CD14-positive monocyte (primary cell): ENCODE results near the gene FMNL3. TPM values are rescaled to one million over a fixed set of nuclear protein-coding genes. Genes with fewer than 3 reads are reported as not detected.

Experiments used
- DNase-seq, 3 donors: peaks; one replicate each; pipeline ENCODE4 v3.0.0-alpha.2; 2011 to 2022
- H2AFZ ChIP-seq: 2 replicates; pipeline ENCODE4 v1.6.0; 2012; ENCODE audit warnings: mild to moderate bottlenecking, low read depth, low read length, inconsistent platforms; ENCODE audit not compliant: insufficient read depth, poor library complexity, severe bottlenecking
- H3K27ac ChIP-seq, 2 donors: 1 replicate in 1 of 2; 2 replicates in 1 of 2; pipeline ENCODE4 v1.5.1; 2012 to 2013; ENCODE audit warnings: low read length in 2 of 2, control low read depth in 1 of 2, inconsistent platforms in 1 of 2, low read depth in 1 of 2, mild to moderate bottlenecking in 1 of 2
- H3K27me3 ChIP-seq, 2 donors: one replicate each; pipeline versions ENCODE4 v1.6.0 to v1.6.1; 2011 to 2013; ENCODE audit warnings: low read length in 2 of 2; ENCODE audit not compliant: control insufficient read depth in 2 of 2, insufficient read depth in 2 of 2
- H3K36me3 ChIP-seq, 2 donors: replicated peaks in 1 of 2; 1 replicate in 1 of 2; 2 replicates in 1 of 2; pipeline versions ENCODE4 v1.5.1 to v1.6.1; 2012 to 2013; ENCODE audit warnings: low read length in 2 of 2, control low read depth in 1 of 2, inconsistent platforms in 1 of 2, mild to moderate bottlenecking in 1 of 2; ENCODE audit not compliant: insufficient read depth in 2 of 2, control insufficient read depth in 1 of 2
- H3K4me1 ChIP-seq, 2 donors: 1 replicate in 1 of 2; 2 replicates in 1 of 2; pipeline versions ENCODE4 v1.5.1 to v1.6.1; 2012 to 2013; ENCODE audit warnings: low read length in 2 of 2, control low read depth in 1 of 2, inconsistent platforms in 1 of 2, mild to moderate bottlenecking in 1 of 2, moderate library complexity in 1 of 2; ENCODE audit not compliant: insufficient read depth in 2 of 2, control insufficient read depth in 1 of 2
- H3K4me2 ChIP-seq: replicated peaks from 2 replicates; pipeline ENCODE3; 2012; ENCODE audit warnings: low read length, moderate library complexity, mild to moderate bottlenecking; ENCODE audit not compliant: poor library complexity, severe bottlenecking; ENCODE audit errors: extremely low read depth
- H3K4me3 ChIP-seq, 3 experiments: fragments of 200-600 bp in 1 of 3; sonication (generic) in 1 of 3; replicated peaks in 1 of 3; 1 replicate in 2 of 3; 2 replicates in 1 of 3; pipeline ENCODE4 v1.5.1; 2011 to 2013; ENCODE audit warnings: low read length in 3 of 3, mild to moderate bottlenecking in 3 of 3, control low read depth in 2 of 3, low read depth in 2 of 3, inconsistent platforms in 1 of 3, moderate library complexity in 1 of 3
- H3K79me2 ChIP-seq: 2 replicates; pipeline ENCODE4 v1.6.0; 2012; ENCODE audit warnings: mild to moderate bottlenecking, control low read depth, inconsistent platforms, low read length, moderate library complexity; ENCODE audit not compliant: insufficient read depth
- H3K9ac ChIP-seq: 2 replicates; pipeline ENCODE4 v1.6.0; 2017; ENCODE audit warnings: low read length, mild to moderate bottlenecking; ENCODE audit not compliant: insufficient read depth, poor library complexity, severe bottlenecking
- H3K9me3 ChIP-seq, 2 donors: replicated peaks in 1 of 2; 1 replicate in 1 of 2; 2 replicates in 1 of 2; pipeline versions ENCODE4 v1.5.1 to v1.6.1; 2012 to 2013; ENCODE audit warnings: low read length in 2 of 2, control low read depth in 1 of 2; ENCODE audit not compliant: control insufficient read depth in 1 of 2, insufficient read depth in 1 of 2
- H4K20me1 ChIP-seq: 2 replicates; pipeline ENCODE4 v1.6.0; 2012; ENCODE audit warnings: mild to moderate bottlenecking, low read length, control low read depth, moderate library complexity; ENCODE audit not compliant: insufficient read depth
- H3K27ac Mint-ChIP-seq, 7 donors: one replicate each; pipeline ENCODE4 v1.8.0; 2020; ENCODE audit warnings: mild to moderate bottlenecking in 7 of 7, mixed read lengths in 7 of 7, moderate library complexity in 6 of 7, inconsistent platforms in 2 of 7
- H3K27me3 Mint-ChIP-seq, 3 donors: one replicate each; pipeline ENCODE4 v1.8.0; 2021 to 2022; ENCODE audit warnings: low read depth in 3 of 3, mild to moderate bottlenecking in 3 of 3, mixed read lengths in 3 of 3, moderate library complexity in 3 of 3, inconsistent platforms in 1 of 3
- H3K36me3 Mint-ChIP-seq, 2 donors: one replicate each; pipeline ENCODE4 v1.8.0; 2020; ENCODE audit warnings: mixed read lengths in 2 of 2, inconsistent platforms in 1 of 2, mild to moderate bottlenecking in 1 of 2
- H3K4me1 Mint-ChIP-seq: one replicate; pipeline ENCODE4 v1.8.0; 2020; ENCODE audit warnings: mild to moderate bottlenecking, mixed read lengths
- H3K4me3 Mint-ChIP-seq, 2 donors: one replicate each; pipeline ENCODE4 v1.8.0; 2020; ENCODE audit warnings: mild to moderate bottlenecking in 2 of 2, mixed read lengths in 2 of 2, moderate library complexity in 1 of 2
- H3K9me3 Mint-ChIP-seq, 7 donors: one replicate each; pipeline ENCODE4 v1.8.0; 2020 to 2022; ENCODE audit warnings: mixed read lengths in 7 of 7, mild to moderate bottlenecking in 6 of 7, moderate library complexity in 6 of 7, inconsistent platforms in 2 of 7
- WGBS: methylation state at CpG from one replicate; pipeline ENCODE4 v1.1.5; 2013; ENCODE audit warnings: missing lambda C conversion rate; ENCODE audit not compliant: insufficient coverage; 5-methylcytosine and 5-hydroxymethylcytosine counted together
- intact Hi-C, 2 donors: fragments of 100-400 bp; cut with micrococcal nuclease; formaldehyde crosslinking; loops; one replicate each; pipeline versions ENCODE4 v1.15.0 to v1.15.1; 2023
- polyA plus RNA-seq, 3 donors: library from polyadenylated mRNA; depleted of rRNA in 1 of 3; unstranded in 2 of 3; stranded (reverse) in 1 of 3; fragments of 300-500 nt in 2 of 3; fragments of >200 nt in 1 of 3; fragmentation: Illumina TruSeq in 2 of 3; gene quantifications; 1 replicate in 2 of 3; 2 replicates in 1 of 3; pipeline ENCODE4 v1.2.3, GENCODE V29; 2012 to 2021
- TF ChIP-seq, protein P1 (sequence below): fragments of 200-600 bp; IDR thresholded peaks from one replicate; pipeline ENCODE4 v1.8.0; 2022; ENCODE audit warnings: antibody characterized with exemption, mild to moderate bottlenecking

FMNL3 gene
- polyA plus RNA-seq, 3 donors, result 1.5 to 5.4 (median 1.7) TPM

DNA sequence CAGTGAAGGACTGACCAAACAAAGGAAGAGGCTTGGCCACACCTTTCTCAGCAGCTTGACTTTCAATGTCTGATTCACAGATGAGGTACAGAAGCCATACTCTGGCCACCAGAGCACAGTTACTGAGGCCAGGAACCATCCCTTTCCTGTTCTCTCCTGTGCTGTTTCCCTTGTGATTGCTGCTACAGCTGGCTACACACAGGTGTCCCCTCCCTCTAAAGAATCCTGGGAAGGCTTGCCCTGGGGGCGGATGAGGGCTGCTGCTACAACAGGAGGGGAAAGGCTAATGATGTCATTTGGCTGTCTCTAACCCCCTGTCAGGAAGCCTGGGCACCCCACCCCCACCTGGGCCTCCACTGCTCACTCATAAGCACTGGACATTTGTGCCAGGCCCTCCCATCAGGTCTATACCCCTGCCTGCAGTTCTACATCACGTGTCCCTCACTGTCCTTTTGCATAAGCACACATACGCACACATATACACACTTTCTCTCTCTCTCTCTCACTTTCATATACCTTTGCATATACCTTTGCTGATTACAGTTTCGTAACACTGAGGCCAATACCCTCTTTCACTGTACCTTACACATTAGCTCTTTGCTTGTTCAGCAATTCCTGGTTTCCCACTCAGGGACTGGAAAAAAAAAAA lies 42.5 kb downstream of the FMNL3 start:
- Histone ChIP-seq H3K9ac (no peak overlapping the region), H3K4me3 (no peak overlapping the region), H3K36me3 (peaks cover 0 to 2% of the 10 kb centered on the region in 2 donors), H3K4me2 (no peak overlapping the region), H3K27ac (no peak overlapping the region), H3K4me1 (peaks cover 45 to 51% of the 10 kb centered on the region in 2 donors), H4K20me1 (no peaks in the 10 kb centered on the region), H3K9me3 (no peaks in the 10 kb centered on the region), H3K27me3 (no peaks in the 10 kb centered on the region), H2AFZ (no peak overlapping the region), H3K79me2 (no peaks in the 10 kb centered on the region)
- H3K36me3 Mint-ChIP-seq, result peaks cover 8 to 25% of the 10 kb centered on the region in 2 donors
- peaks cover 0 to 3% (median 0%) of the 10 kb centered on the region in 7 donors for H3K9me3 Mint-ChIP-seq
- peaks cover 58% of the 10 kb centered on the region for H3K4me1 Mint-ChIP-seq
- no peak overlapping the region for H3K4me3 Mint-ChIP-seq
- DNase-seq, result no peak
- H3K27me3 Mint-ChIP-seq, result peaks cover 0 to 6% (median 1%) of the 10 kb centered on the region in 3 donors
- WGBS, result 91% methylated on average over 3 of the region's 4 CpGs
- intact Hi-C loops, result loop anchor here (5.0 kb wide), 2 partner anchors 33 to 43 kb away; partner anchors contain the start of gene FMNL3 (in 1 of the 2)
- TF ChIP-seq, protein P1, sequence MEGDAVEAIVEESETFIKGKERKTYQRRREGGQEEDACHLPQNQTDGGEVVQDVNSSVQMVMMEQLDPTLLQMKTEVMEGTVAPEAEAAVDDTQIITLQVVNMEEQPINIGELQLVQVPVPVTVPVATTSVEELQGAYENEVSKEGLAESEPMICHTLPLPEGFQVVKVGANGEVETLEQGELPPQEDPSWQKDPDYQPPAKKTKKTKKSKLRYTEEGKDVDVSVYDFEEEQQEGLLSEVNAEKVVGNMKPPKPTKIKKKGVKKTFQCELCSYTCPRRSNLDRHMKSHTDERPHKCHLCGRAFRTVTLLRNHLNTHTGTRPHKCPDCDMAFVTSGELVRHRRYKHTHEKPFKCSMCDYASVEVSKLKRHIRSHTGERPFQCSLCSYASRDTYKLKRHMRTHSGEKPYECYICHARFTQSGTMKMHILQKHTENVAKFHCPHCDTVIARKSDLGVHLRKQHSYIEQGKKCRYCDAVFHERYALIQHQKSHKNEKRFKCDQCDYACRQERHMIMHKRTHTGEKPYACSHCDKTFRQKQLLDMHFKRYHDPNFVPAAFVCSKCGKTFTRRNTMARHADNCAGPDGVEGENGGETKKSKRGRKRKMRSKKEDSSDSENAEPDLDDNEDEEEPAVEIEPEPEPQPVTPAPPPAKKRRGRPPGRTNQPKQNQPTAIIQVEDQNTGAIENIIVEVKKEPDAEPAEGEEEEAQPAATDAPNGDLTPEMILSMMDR, result no peak
- H3K27ac Mint-ChIP-seq, result peak overlapping the region in 2 of 7 donors; percentile 66 to 76

DNA sequence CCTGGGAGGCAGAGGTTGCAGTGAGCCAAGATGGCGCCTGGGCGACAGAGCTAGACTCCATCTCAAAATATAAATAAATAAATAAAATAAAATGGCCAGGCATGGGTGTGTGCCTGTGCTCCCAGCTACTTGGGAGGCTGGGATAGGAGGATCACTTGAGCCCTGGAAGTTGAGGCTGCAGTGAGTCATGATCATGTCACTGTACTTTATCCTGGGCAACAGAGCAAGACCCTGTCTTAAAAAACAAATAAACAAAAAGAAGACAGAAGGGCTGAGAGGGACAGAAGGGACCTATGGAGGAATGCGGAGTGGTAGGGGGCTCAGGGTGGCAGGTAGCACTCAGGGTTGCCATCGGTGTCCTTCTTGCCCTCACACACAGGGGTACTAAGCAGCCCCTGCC lies 43.0 kb downstream of the FMNL3 start:
- Mint-ChIP-seq H3K27me3 (peaks cover 0 to 6% (median 2%) of the 10 kb centered on the region in 3 donors), H3K27ac (peak overlapping the region in 2 of 7 donors; percentile 76 to 89), H3K4me3 (no peak overlapping the region), H3K4me1 (peaks cover 58% of the 10 kb centered on the region), H3K36me3 (peaks cover 11 to 28% of the 10 kb centered on the region in 2 donors), H3K9me3 (peaks cover 0 to 3% (median 0%) of the 10 kb centered on the region in 7 donors)
- Histone ChIP-seq H3K9ac (no peak overlapping the region), H3K27me3 (no peaks in the 10 kb centered on the region), H3K4me1 (peaks cover 45 to 51% of the 10 kb centered on the region in 2 donors), H3K4me2 (no peak overlapping the region), H3K4me3 (no peak overlapping the region), H4K20me1 (no peaks in the 10 kb centered on the region), H2AFZ (no peak overlapping the region), H3K36me3 (peaks cover 0 to 4% of the 10 kb centered on the region in 2 donors), H3K27ac (no peak overlapping the region), H3K9me3 (no peaks in the 10 kb centered on the region), H3K79me2 (no peaks in the 10 kb centered on the region)
- intact Hi-C loops, result loop anchor here (5.0 kb wide), 2 partner anchors 33 to 43 kb away; partner anchors contain the start of gene FMNL3 (in 1 of the 2)
- TF ChIP-seq, protein P1, result no peak
- 100% methylated on average over 1 of the region's 4 CpGs for whole genome bisulfite sequencing
- no peak for DNase-seq
